Activated CD4-positive, CD25-positive, alpha-beta regulatory T cell treated with anti-CD3 and anti-CD28 coated beads, Interleukin-2, amount 50 U/mL, for 24 hours (primary cell): ENCODE results near the gene NUDT16L1.
"Not testable (repeated sequence)": the region's sequence is repeated elsewhere in the genome, so short reads cannot be mapped to it uniquely, and the experiment has no call there.

Experiments used
- ATAC-seq, 2 donors: fragments of 150-1000 bp; cut with Tn5 transposase; one replicate each; pipeline ENCODE4 v1.10.0; 2021; ENCODE audit warnings: mild to moderate bottlenecking in 1 of 2, moderate library complexity in 1 of 2

The NUDT16L1 gene

DNA sequence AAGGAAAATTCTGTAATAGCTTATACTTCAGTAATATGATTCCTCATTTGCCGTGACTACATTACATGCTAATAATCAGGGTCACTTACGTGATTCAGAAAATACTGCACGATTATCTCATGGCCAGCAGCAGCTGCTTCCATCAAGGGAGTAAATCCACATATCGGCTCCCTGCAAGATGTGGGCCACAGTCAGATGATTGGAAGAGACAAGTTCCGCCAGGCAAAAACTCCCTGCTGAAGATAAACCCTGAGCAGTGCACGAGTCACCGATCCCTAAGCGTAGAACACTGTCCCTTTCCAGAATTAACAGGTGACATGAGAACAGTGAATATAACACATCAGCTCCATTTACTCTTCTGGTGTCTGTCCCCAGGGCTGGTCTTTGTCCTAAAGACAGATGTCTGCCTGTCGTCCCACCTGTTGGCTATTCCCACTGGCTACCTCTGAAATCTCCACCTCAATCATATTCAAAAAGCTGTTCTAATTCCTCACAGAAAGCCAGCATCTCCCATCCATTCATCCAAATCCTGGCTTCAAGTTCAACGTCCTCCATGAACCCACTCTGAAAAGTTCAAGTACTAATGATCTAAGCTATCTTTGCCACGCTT, 31.4 kb downstream of the NUDT16L1 start:
- ATAC-seq, result no peak

DNA sequence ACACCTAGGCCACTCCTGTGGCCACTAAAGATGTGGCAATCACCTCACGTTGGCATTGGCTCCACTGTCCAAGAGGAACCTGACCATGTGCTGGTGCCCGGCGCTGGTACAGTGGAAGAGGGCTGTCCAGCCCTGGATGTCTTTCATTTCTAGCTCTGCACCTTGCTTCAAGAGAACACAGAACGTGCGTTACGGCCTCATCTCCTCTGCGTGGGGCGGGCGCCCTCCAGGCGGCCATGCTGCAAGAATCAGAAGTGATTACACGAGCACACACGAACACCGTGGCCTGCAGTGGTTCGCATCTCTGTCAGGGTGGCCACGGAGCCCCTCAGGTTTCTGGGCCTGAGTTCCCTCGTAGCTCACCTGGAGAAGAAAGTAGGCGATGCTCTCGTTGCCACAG, 33.3 kb downstream of the NUDT16L1 start:
- no peak for ATAC-seq

DNA sequence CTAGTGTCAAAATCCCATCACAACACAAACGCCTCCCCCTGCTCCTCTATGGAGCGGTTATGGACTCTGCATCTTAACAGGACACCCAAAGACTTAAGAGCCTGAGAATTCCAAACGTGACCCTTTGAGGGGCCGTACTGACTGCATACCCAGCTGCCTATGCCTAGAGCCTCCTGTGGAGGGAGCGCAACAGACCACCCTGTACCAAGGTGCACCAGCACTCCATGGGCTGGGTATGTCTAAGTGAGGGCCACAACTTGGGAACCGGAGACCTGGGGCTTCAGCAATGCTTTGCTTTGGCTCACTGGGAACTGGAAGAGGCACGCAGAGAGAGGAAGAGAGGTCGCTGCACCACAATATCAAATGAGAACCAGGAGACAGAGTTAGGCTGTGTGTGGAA, 35.3 kb downstream of the NUDT16L1 start:
- no peak for ATAC-seq

DNA sequence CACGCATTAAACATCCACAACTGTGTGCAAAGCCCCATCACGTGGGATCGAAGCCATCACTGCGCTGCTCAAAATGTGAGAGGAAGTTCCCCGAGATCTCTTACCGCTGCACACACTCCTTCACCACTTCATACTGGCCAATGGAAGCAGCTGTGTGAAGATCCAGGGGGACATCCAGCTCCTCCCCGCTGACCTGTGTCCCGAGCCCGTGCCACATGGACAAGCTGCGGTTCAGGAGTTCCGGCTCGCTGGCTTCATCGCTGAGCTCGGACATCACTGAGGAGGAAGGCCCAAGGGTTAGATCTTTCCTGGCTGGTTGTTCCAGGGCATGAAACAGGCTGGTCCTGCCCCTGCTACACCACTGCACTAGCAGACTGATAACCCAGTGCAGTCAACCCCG, 36.5 kb downstream of the NUDT16L1 start:
- ATAC-seq, result no peak

DNA sequence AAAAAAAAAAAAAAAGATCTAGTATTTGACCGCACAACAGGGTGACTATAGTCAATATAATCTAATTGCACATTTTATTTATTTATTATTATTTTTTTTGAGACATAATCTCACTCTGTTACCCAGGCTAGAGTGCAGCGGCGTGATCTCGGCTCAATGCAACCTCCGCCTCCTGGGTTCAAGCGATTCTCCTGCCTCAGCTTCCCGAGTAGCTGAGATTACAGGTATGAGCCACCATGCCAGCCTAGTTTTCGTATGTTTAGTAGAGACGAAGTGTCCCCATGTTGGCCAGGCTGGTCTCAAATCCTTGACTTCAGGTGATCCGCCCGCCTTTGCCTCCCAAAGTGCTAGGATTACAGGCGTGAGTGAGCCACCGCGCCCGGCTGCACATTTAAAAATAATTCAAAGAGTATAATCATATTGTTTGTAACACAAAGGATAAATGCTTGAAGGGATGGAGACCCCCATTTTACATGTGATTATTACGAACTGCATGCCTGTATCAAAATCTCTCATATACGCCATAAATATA, 39.9 kb downstream of the NUDT16L1 start:
- no peak for ATAC-seq

DNA sequence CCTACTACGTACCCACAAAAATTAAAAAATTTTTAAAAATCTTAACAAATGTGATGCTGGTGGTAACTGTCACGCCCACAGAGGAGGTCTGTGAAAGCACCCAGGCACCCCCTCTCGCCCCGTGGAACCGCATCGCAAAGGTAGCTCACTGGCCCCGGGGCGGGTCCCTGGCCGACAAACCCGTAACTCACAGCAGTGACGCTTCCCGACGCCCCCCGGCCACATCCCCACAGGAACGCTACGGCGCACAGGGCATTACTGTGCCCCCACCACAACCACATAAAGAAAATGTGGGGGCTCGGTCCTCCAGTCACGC, 40.3 kb downstream of the NUDT16L1 start:
- peak in 1 of 2 donors; percentile 6 for ATAC-seq

DNA sequence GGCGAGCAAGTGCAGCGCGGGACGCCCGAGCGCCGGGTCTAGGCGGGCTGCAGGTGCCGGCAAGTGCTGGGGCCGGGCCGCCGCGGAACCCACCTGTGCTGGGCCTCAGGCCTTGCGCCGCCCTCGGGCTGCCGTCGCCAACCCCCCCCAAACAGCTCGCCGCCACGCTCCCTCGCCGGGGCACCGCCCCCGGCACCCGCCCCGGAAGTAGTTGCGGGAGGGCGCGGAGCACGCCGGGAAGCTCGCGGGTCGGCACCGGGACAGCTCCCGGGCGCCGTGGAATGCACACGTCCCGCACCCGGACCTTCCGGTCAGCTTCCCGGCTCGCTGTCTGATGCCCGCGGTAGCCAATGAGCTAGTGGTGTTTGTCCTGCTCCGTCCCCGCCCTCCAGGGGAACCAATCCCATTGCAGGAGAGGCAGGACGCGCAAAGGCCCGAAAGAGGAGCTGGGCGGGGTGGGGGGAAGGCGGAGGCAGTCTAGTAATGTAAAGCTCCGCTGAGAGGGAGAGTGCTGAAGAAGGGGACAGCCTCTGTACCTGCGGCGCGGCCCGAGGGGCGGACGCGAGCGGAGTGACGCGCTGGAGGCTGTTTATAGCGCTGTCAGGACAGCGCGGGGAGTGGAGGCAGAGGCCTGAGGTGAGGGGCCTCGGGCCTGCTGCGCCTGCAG, 40.8 kb downstream of the NUDT16L1 start, which contains the start of the genes ANKS3 and DNAAF8:
ANKS3 (minus strand) TSS at position 209 of the 667 bp plus-strand sequence. CDS start 4,122 bp downstream, outside the sequence.
DNAAF8 (plus strand) TSS at position 475 of the 667 bp plus-strand sequence. CDS start 1,978 bp downstream, outside the sequence.
- peak; percentile 84 for ATAC-seq

DNA sequence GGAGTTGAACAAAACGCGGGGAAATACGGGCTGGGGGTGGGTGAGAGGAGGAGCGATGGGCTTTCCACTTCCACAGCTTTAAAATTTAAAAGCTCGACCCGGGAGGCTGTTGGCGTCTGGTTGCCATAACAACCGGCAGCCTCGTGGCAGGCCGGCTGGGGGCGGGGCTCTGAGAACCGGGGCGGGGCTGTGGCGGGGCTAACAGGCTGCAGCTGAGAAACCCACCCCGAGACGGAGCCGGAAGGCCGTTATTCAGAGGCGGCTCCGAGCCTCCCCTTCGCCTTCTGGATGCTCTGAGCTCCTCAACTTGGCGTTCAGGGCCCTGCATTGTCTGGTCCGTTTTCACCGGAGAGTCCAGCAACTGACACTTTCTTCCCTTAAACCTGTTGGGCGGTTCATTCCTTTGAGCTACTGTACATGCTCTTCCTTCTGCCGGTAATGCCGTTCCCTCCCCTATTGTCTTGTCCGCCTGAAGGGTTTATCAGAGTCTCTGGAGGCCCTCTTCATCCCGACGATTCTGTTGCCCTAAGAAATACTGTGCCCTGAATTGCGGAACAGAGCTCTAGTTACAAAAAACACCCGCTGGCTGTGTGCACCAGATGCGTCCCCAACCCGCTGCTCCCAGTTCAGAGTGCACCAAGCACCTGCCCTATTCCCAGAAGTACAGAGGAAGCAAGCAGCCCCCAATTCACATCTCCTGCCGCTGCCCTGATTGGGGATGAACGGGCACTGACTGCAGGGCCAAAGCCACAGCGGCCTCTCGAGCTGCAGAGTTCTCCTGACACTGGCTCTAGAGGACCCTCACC, 41.6 kb downstream of the NUDT16L1 start:
- ATAC-seq, result peak; percentile 77 to 78

DNA sequence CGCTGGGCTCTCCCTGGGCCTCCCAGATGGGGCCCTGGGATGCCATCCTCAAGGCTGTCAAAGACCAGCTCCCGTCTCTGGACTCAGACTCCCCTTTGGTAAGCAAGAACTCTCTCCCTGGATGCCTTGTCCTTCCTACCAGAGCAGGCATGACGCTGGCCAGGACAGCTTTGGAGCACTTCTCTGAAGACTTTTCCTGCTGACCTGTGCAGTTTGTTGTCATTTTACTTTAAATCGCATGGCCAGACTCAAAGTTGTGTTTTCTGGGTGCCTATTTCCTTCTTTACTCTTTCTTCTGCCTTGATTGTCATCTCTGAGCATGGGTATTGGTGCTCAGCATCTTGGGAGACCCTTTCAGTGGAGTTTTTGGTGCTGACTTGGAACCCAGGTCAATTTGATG, 43.2 kb downstream of the NUDT16L1 start:
- no peak for ATAC-seq

DNA sequence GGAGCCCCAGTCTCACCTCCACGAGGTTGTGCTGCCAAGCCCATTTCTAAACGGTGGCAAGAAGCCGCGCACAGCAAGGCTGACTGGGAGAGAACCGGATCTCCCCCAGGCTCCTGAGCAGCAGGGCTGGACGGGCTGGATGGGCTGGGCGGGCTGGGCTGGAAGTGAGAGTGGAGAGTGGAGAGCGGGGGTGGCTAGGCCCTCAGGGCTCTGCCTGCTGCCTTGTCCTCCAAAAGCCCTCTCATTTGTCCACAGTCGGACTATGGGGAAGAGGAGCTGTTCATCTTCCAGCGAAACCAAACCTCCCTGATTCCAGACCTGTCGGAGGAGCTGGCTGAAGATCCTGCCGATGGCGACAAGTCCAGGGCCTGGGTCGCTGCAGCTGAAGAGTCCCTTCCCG, 44.2 kb downstream of the NUDT16L1 start:
- ATAC-seq, result no peak

DNA sequence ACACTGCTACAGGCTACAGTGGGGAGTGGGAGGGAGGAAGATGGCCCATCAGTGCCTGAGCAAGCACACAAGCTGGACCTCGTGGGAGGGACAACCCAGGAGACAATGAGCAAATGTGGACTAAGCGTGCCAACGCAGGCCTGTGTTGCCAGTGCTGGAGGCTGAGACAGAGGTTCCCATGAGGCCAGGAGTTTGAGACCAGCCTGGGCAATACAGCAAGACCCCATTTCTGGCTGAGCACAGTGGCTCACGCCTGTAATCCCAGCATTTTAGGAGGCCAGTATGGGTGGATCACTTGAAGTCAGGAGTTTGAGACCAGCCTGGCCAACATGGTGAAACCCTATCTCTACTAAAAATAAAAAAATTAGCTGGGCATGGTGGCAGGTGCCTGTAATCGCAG, 45.0 kb downstream of the NUDT16L1 start:
- ATAC-seq, result not testable (repeated sequence)

DNA sequence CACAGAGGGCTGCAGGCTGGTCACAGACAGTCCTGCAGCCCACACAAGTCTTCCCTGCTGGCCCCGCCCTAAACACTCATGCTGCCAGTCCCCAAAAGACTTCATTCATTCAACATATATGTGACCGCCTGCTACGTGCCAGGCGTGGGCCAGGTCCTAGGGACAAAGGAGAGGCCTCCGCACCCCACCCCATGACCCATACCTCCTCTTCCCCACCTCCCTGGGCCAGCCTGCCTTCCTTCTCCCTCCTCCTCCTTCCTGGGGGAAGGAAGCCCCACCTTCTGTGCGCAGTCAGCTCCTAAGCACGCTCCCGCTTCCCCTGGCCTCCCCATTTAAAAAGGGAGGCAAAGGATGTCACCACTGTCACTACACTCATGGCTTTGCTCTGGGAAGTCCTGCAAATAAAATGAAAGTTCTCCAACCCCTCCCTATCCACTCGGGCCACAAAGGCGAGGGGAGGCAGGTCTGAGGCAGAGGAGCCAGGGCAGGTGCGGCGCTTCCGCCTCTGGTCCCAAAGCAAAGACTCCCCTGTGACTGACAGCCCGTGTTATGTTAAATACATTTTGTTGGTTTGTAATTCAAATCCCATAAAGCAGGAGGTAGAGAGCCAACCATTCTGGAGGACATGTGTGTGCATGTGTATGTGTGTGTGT, 50.0 kb downstream of the NUDT16L1 start:
- no peak for ATAC-seq

DNA sequence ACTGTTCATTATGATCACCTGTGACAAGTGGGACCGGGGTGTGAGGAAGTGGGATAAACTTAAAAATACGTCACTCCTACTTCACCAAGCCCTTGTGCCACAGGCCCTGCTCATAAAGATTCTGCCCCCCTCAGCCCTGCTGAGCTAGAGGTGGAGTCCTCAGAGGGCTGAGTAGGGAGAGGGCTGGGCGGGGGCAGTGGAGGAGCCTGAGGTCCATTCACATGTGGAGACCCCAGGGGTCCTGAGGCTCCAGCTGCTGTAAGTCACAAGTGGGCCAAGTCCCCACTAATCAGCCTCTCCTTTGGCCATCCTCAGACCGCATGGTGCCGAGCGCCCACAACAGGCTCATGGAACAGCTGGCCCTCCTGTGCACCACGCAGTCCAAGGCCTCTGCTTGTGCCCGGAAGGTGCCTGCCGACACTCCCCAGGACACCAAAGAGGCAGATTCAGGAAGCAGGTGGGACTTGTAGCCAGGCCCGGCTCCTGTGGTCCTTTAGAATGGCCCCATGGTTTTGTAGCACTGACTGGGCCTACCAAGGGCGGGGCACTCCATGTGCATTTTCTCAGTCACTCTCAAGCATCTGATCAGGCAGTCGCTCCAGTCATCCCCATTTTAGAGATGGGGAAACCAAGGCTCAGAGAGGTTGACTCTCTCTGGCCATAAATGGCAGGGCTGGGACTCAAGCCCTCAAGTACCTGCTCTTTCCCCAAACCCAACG, 51.4 kb downstream of the NUDT16L1 start:
- no peak for ATAC-seq

DNA sequence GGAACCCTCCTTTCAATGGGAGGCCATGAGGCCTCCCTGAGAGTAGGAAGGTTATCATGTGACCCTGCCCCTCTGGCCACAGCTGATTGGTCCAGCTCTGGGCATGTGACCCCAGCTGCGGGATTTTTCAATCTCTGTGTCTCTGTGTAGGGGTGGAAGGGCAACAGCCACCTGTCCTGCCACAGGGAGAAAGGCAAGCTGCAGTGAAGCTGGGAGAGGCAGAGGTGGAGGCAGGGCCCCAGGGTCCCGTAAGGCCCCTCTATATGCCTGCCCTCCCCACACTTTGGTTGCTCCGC, 51.9 kb downstream of the NUDT16L1 start:
- ATAC-seq, result no peak
